CD4-positive, alpha-beta T cell (primary cell): Measurements from ENCODE around the gene CCSER1. TPM values are rescaled to one million over a fixed set of nuclear protein-coding genes. Genes with fewer than 3 reads are reported as not detected.

Source experiments
- ATAC-seq: fragments of 200-7000 bp; cut with Tn5 transposase; one replicate; pipeline ENCODE4 v1.10.0; 2022; ENCODE audit warnings: mild to moderate bottlenecking; ENCODE audit not compliant: poor library complexity
- CTCF ChIA-PET: fragments of 350-600 bp; sonication (Branson Sonifier 250); formaldehyde crosslinking; loops from one replicate; lab custom pipeline; 2021; ENCODE audit warnings: antibody characterized with exemption, inconsistent platforms; lab: Charles Lee
- POLR2A ChIA-PET: fragments of 350-600 bp; sonication (Branson Sonifier 250); formaldehyde crosslinking; loops from one replicate; lab custom pipeline; 2021; ENCODE audit warnings: antibody characterized with exemption, inconsistent platforms; lab: Charles Lee
- DNase-seq, 14 experiments: peaks; one replicate each; pipeline ENCODE4 v3.0.0-alpha.2; 2013 to 2020; ENCODE audit warnings: mixed read lengths in 2 of 14
- H3K27ac ChIP-seq, 2 donors: one replicate each; pipeline versions ENCODE4 v1.5.1 to v1.7.0; 2013; ENCODE audit warnings: low read length in 2 of 2, low read depth in 1 of 2, mild to moderate bottlenecking in 1 of 2
- H3K27me3 ChIP-seq, 2 experiments: 1 replicate in 1 of 2; 2 replicates in 1 of 2; pipeline versions ENCODE4 v1.6.1 to v1.7.0; 2013; ENCODE audit warnings: low read length in 2 of 2, control low read depth in 1 of 2, mild to moderate bottlenecking in 1 of 2, moderate library complexity in 1 of 2; ENCODE audit not compliant: insufficient read depth in 2 of 2, control insufficient read depth in 1 of 2
- H3K36me3 ChIP-seq: one replicate; pipeline ENCODE4 v1.6.1; 2013; ENCODE audit warnings: low read length, control low read depth; ENCODE audit not compliant: insufficient read depth
- H3K4me1 ChIP-seq: one replicate; pipeline ENCODE4 v1.6.1; 2013; ENCODE audit warnings: low read length, control low read depth; ENCODE audit not compliant: insufficient read depth
- H3K4me3 ChIP-seq: one replicate; pipeline ENCODE4 v1.5.1; 2013; ENCODE audit warnings: mild to moderate bottlenecking, low read length, moderate library complexity
- H3K9me3 ChIP-seq, 2 experiments: 1 replicate in 1 of 2; 2 replicates in 1 of 2; pipeline versions ENCODE4 v1.6.1 to v1.7.0; 2013; ENCODE audit warnings: low read length in 2 of 2, mild to moderate bottlenecking in 2 of 2, control low read depth in 1 of 2, moderate library complexity in 1 of 2; ENCODE audit not compliant: control insufficient read depth in 1 of 2, insufficient read depth in 1 of 2
- H3K27ac Mint-ChIP-seq: one replicate; pipeline ENCODE4 v1.8.0; 2020; ENCODE audit warnings: mixed read lengths
- H3K27me3 Mint-ChIP-seq: one replicate; pipeline ENCODE4 v1.8.0; 2021; ENCODE audit warnings: mixed read lengths
- H3K36me3 Mint-ChIP-seq: one replicate; pipeline ENCODE4 v1.8.0; 2021; ENCODE audit warnings: low read depth, mixed read lengths
- H3K4me1 Mint-ChIP-seq: one replicate; pipeline ENCODE4 v1.8.0; 2021; ENCODE audit warnings: low read depth, mixed read lengths
- H3K4me3 Mint-ChIP-seq: one replicate; pipeline ENCODE4 v1.8.0; 2020; ENCODE audit warnings: mild to moderate bottlenecking, mixed read lengths
- H3K9me3 Mint-ChIP-seq: one replicate; pipeline ENCODE4 v1.8.0; 2020; ENCODE audit warnings: mixed read lengths
- intact Hi-C, 2 experiments: fragments of 100-400 bp; cut with DNase I in 1 of 2; cut with micrococcal nuclease in 1 of 2; formaldehyde crosslinking; loops; one replicate each; pipeline versions ENCODE4 v1.15.1 to v1.9.0; 2023 to 2025; cut with DNase I, micrococcal nuclease
- total RNA-seq, 174 experiments: library from RNA in 2 of 174; stranded (reverse) in 2 of 174; gene quantifications; one replicate each; pipeline ENCODE4 v1.2.3 and lab custom pipeline; 2021 to 2026
- TF ChIP-seq, protein P1 (sequence below): fragments of 200-600 bp; IDR thresholded peaks from one replicate; pipeline ENCODE4 v1.8.0; 2022; ENCODE audit warnings: antibody characterized with exemption, mild to moderate bottlenecking

Gene CCSER1
- total RNA-seq, 2 experiments from 2014 or later = 0.36 to 0.71 TPM

DNA sequence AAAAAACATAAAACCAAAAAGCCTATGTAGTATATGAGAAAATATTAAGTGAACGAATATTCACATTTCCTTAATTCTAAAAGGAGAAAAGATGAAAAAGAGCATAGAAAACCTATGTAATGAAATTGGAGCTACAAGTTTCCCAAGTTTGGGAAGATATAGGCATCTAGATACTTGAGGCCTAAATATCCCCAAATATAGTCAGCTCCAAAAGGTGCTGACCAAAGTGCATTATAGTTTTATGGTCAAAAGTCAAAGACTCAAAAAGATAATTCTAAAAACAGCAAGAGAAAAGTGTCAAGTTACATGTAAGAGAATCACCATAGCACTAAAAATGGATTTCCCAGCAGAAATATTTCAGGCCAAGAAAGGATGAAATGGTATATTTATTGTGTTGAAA lies 1502.9 kb downstream of the CCSER1 start:
- ChIA-PET CTCF (no interaction called here), POLR2A (no interaction called here)
- H3K36me3 Mint-ChIP-seq = no peaks in the 10 kb centered on the region
- intact Hi-C loops = no loop called here
- no peaks in the 10 kb centered on the region for H3K27me3 Mint-ChIP-seq
- ATAC-seq (no peak), DNase-seq (no peak)
- TF ChIP-seq, protein P1, sequence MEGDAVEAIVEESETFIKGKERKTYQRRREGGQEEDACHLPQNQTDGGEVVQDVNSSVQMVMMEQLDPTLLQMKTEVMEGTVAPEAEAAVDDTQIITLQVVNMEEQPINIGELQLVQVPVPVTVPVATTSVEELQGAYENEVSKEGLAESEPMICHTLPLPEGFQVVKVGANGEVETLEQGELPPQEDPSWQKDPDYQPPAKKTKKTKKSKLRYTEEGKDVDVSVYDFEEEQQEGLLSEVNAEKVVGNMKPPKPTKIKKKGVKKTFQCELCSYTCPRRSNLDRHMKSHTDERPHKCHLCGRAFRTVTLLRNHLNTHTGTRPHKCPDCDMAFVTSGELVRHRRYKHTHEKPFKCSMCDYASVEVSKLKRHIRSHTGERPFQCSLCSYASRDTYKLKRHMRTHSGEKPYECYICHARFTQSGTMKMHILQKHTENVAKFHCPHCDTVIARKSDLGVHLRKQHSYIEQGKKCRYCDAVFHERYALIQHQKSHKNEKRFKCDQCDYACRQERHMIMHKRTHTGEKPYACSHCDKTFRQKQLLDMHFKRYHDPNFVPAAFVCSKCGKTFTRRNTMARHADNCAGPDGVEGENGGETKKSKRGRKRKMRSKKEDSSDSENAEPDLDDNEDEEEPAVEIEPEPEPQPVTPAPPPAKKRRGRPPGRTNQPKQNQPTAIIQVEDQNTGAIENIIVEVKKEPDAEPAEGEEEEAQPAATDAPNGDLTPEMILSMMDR = no peak
- H3K4me1 Mint-ChIP-seq = no peaks in the 10 kb centered on the region
- H3K4me3 Mint-ChIP-seq = no peak overlapping the region
- no peak overlapping the region for H3K27ac Mint-ChIP-seq
- H3K4me1 ChIP-seq = no peaks in the 10 kb centered on the region
- no peaks in the 10 kb centered on the region for H3K27me3 ChIP-seq
- H3K36me3 ChIP-seq = no peaks in the 10 kb centered on the region
- H3K4me3 ChIP-seq = no peak overlapping the region
- no peaks in the 10 kb centered on the region for H3K9me3 ChIP-seq
- H3K9me3 Mint-ChIP-seq = peaks cover 14% of the 10 kb centered on the region
- no peak overlapping the region for H3K27ac ChIP-seq

GRCh38 chr4:91630764-91631163 lies 1503.6 kb downstream of the CCSER1 start:
- intact Hi-C loops = no loop called here

GRCh38 chr4:91631335-91631734 lies 1504.1 kb downstream of the CCSER1 start:
- no peaks in the 10 kb centered on the region for H3K36me3 ChIP-seq
- no peak overlapping the region for H3K4me3 Mint-ChIP-seq
- ChIA-PET CTCF (interaction anchor here (0.5 kb wide), 1 partner anchor 658 kb away, joined by 3 read pairs; no protein-coding TSS in a partner anchor), POLR2A (no interaction called here)
- H3K9me3 Mint-ChIP-seq = peaks cover 13% of the 10 kb centered on the region
- intact Hi-C loops = no loop called here
- H3K27ac Mint-ChIP-seq = no peak overlapping the region
- no peak overlapping the region for H3K27ac ChIP-seq
- H3K27me3 ChIP-seq = no peaks in the 10 kb centered on the region
- H3K9me3 ChIP-seq = no peaks in the 10 kb centered on the region
- no peaks in the 10 kb centered on the region for H3K4me1 ChIP-seq
- DNase-seq (no peak), ATAC-seq (no peak)
- no peaks in the 10 kb centered on the region for H3K36me3 Mint-ChIP-seq
- H3K4me1 Mint-ChIP-seq = no peaks in the 10 kb centered on the region
- H3K4me3 ChIP-seq = no peak overlapping the region
- no peaks in the 10 kb centered on the region for H3K27me3 Mint-ChIP-seq
- TF ChIP-seq, protein P1 = no peak

More at GRCh38 chr4:91630764-91631163, 1503.6 kb downstream of the CCSER1 start:
- no peak for DNase-seq
- H3K4me1 Mint-ChIP-seq = no peaks in the 10 kb centered on the region
- H3K4me1 ChIP-seq = no peaks in the 10 kb centered on the region
- H3K36me3 Mint-ChIP-seq = no peaks in the 10 kb centered on the region
- H3K4me3 Mint-ChIP-seq = no peak overlapping the region
- no peak for ATAC-seq
- ChIA-PET POLR2A (no interaction called here), CTCF (no interaction called here)
- H3K27ac Mint-ChIP-seq = no peak overlapping the region
- no peak overlapping the region for H3K27ac ChIP-seq
- H3K4me3 ChIP-seq = no peak overlapping the region
- no peaks in the 10 kb centered on the region for H3K36me3 ChIP-seq
- peaks cover 13% of the 10 kb centered on the region for H3K9me3 Mint-ChIP-seq
- no peaks in the 10 kb centered on the region for H3K27me3 Mint-ChIP-seq
- no peaks in the 10 kb centered on the region for H3K27me3 ChIP-seq
- no peaks in the 10 kb centered on the region for H3K9me3 ChIP-seq
- TF ChIP-seq, protein P1 = no peak
